BLaER1 treated with 17β-estradiol and CSF1 and Interleukin-3, amounts not matched to agents 10 nM and 100 nM (cell line): ENCODE results near the gene ZNF778.
A peak's percentile ranks its signal among the peaks of the same experiment; 100 is the strongest.

ENCODE experiments used
- H3K27ac ChIP-seq, 11 experiments: shearing (Covaris generic); formaldehyde crosslinking; 2 replicates each; pipeline ENCODE4 v1.8.1; 2022
- H3K27me3 ChIP-seq, 11 experiments: shearing (Covaris generic); formaldehyde crosslinking; 2 replicates each; pipeline ENCODE4 v1.8.1; 2022
- H3K36me3 ChIP-seq, 11 experiments: shearing (Covaris generic); formaldehyde crosslinking; 2 replicates each; pipeline ENCODE4 v1.8.1; 2022
- H3K4me1 ChIP-seq, 10 experiments: shearing (Covaris generic); formaldehyde crosslinking; 2 replicates each; pipeline ENCODE4 v1.8.1; 2022
- H3K4me2 ChIP-seq, 11 experiments: shearing (Covaris generic); formaldehyde crosslinking; 2 replicates each; pipeline ENCODE4 v1.8.1; 2022
- H3K4me3 ChIP-seq, 10 experiments: shearing (Covaris generic); formaldehyde crosslinking; 2 replicates each; pipeline ENCODE4 v1.8.1; 2022
- H3K9ac ChIP-seq, 11 experiments: shearing (Covaris generic); formaldehyde crosslinking; 2 replicates each; pipeline ENCODE4 v1.8.1; 2022
- H3K9me3 ChIP-seq, 11 experiments: shearing (Covaris generic); formaldehyde crosslinking; replicated peaks in 1 of 11; 2 replicates each; pipeline ENCODE4 v1.8.1; 2022
- H4K20me1 ChIP-seq, 11 experiments: shearing (Covaris generic); formaldehyde crosslinking; 2 replicates each; pipeline ENCODE4 v1.8.1; 2022
- Cebpa-rat ChIP-seq, 11 experiments: shearing (Covaris generic); IDR thresholded peaks; 2 replicates each; pipeline ENCODE4 v1.8.1; 2022

ZNF778 gene

DNA sequence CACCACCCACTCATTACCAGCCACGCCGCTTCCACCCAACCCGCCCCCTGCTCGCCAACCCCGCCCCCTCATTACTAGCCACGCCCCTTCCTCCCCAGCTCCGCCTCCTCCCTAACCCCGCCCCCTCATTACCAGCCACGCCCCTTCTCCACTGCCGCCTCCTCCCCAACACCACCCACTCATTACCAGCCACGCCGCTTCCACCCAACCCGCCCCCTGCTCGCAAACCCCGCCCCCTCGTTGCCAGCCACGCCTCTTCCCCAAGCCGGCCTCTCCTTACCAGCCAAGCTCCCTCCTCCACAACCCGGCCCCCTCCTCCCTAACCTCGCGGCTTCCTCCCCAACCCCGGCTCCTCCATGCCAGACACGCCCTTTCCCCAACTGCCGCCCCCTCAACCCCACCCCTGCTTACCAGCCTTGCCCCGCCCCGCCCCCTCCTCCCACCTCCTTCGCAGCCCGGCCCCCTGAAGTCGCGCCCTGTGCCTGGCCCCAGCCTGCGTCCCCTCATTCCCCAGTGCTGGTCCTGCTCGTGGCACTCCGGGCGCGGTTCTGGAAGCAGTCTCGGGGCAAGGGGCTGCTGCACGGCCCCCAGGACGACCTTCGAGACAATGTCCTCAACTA, 24.4 kb upstream of the ZNF778 start:
- peak overlapping the region in 4 of 11 experiments; percentile 31 to 71 (median 61); a peak in 4 of 22 replicates for H3K4me2 ChIP-seq
- H3K27me3 ChIP-seq: peaks cover 0 to 10% (median 0%) of the 10 kb centered on the region in 11 experiments; a peak in 5 of 22 replicates
- no peak for TF ChIP-seq Cebpa-rat (IDR thresholded peaks at IDR 0.05)
- H3K9me3 ChIP-seq: no peaks in the 10 kb centered on the region
- peaks cover 8 to 30% (median 22%) of the 10 kb centered on the region in 10 experiments for H3K4me1 ChIP-seq
- no peak overlapping the region for H3K27ac ChIP-seq
- no peak overlapping the region for H3K4me3 ChIP-seq
- H4K20me1 ChIP-seq: peaks cover 0 to 34% (median 10%) of the 10 kb centered on the region in 11 experiments; a peak in 9 of 22 replicates
- H3K36me3 ChIP-seq: no peaks in the 10 kb centered on the region
- no peak overlapping the region for H3K9ac ChIP-seq

DNA sequence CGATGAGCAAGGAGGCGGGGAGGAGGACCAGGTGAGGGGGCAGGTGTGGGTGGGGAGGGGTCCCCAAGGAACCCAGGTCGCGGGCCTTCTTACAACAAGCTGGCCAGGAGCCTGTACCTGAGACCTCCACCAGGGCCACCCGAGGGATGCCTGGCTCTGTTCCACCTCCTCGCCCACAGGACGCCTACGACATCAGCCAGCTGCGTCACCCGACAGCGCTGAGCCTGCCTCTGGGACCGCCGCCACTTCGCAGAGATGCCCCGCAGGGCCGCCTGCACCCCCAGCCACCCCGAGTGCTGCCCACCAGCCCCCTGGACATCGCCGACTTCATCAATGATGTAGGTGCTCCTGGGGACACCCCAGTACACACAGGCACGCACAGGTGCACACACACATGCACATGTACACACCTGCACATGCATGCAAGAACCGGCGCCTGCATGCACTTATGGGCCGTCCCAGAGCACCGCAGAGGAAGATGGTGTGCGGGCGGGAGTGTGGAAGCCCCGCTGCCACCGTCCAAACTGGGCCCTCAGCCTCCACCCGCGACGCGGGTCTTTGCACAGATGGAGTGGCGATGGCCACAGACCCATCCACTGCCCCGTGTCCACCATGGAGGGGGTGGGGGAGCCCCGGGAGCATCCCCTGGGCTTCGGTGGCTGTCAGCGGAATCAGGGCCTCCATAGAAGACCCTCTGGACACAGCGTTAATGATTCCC, 23.8 kb upstream of the ZNF778 start:
- TF ChIP-seq Cebpa-rat (IDR thresholded peaks at IDR 0.05): no peak
- Histone ChIP-seq H3K4me1 (peaks cover 8 to 30% (median 22%) of the 10 kb centered on the region in 10 experiments), H4K20me1 (peaks cover 0 to 34% (median 10%) of the 10 kb centered on the region in 11 experiments; a peak in 10 of 22 replicates), H3K27me3 (peaks cover 0 to 14% (median 2%) of the 10 kb centered on the region in 11 experiments; a peak in 6 of 22 replicates), H3K36me3 (no peaks in the 10 kb centered on the region), H3K4me2 (peak overlapping the region in 6 of 11 experiments; percentile 4 to 71 (median 49); a peak in 9 of 22 replicates), H3K9ac (no peak overlapping the region), H3K27ac (no peak overlapping the region), H3K4me3 (no peak overlapping the region), H3K9me3 (no peaks in the 10 kb centered on the region)

DNA sequence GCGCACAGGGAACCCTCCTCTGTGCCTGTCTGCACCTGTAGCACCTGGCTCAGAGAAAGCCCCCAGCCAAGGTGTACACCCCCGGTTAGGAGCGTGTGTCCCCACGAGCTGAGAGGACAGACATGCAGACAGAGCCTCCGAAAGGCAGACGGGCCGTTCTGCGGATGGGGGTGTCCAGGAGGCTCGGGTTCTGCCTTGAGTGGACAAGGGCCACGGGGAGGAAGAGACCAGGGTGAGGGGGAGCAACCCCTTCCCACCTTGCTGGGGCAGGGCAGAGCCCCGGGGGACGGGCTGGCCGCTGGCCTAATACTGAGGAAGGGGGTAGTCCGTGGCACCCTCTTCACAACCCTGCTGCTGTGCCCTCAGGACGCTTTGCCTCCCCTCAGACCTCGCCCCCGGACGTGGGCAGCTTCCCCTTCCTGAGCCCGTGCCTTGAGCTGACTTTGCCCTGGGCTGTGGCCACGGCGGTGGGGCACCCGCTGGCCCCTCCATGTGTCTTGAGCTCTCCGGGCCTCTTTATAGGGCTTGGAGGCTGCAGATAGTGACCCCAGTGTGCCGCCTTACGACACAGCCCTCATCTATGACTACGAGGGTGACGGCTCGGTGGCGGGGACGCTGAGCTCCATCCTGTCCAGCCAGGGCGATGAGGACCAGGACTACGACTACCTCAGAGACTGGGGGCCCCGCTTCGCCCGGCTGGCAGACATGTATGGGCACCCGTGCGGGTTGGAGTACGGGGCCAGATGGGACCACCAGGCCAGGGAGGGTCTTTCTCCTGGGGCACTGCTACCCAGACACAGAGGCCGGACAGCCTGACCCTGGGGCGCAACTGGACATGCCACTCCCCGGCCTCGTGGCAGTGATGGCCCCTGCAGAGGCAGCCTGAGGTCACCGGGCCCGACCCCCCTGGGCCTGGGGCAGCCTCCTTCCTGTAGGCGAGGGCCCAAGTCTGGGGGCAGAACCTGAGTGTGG, 22.9 kb upstream of the ZNF778 start:
- TF ChIP-seq Cebpa-rat (IDR thresholded peaks at IDR 0.05): no peak
- Histone ChIP-seq H3K36me3 (no peaks in the 10 kb centered on the region), H3K4me1 (peaks cover 8 to 30% (median 23%) of the 10 kb centered on the region in 10 experiments), H3K27me3 (peaks cover 5 to 23% (median 9%) of the 10 kb centered on the region in 11 experiments; a peak in 21 of 22 replicates), H4K20me1 (peaks cover 0 to 25% (median 10%) of the 10 kb centered on the region in 11 experiments; a peak in 10 of 22 replicates), H3K4me2 (peak overlapping the region in 7 of 11 experiments; percentile 4 to 71 (median 46); a peak in 11 of 22 replicates), H3K27ac (no peak overlapping the region), H3K9ac (peak overlapping the region in 5 of 11 experiments; percentile 8 to 33 (median 15); a peak in 5 of 22 replicates), H3K9me3 (no peaks in the 10 kb centered on the region), H3K4me3 (no peak overlapping the region)

DNA sequence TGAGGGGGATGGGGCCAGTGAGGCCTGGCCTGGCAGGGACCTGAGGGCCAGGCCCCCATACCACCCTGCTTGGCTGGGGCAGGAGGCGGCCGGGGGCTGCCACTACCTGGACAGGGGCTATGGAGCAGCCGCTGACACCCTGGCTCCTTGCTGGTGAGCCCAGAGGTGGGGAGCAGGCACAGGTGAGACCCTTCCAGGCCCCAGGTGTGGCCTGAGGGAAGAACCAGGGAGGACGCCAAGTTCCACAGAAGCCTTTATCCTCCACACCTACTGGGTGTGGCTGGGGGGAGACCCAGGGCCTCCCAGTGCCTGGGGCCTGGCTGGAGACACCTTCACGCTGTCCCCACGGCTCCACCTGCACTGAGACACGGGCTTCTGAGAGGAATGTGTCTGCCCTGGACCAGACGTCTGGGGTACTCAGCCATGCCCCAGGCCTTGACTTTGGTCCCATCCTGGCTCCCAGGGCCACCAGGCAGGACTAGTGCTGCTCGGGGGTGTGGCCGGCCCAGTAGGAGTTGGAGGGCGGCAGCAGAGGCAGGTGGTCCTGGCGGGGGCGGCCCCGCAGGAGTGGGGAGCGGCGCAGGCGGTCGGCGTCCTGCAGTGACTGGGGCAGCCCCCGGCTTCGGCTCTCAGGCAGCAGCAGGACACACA, 21.9 kb upstream of the ZNF778 start:
- Histone ChIP-seq H3K9me3 (no peaks in the 10 kb centered on the region), H3K36me3 (no peaks in the 10 kb centered on the region), H3K27me3 (peaks cover 15 to 31% (median 19%) of the 10 kb centered on the region in 11 experiments), H3K27ac (no peak overlapping the region), H4K20me1 (peaks cover 0 to 15% (median under 1%) of the 10 kb centered on the region in 11 experiments; a peak in 6 of 22 replicates), H3K9ac (peak overlapping the region in 3 of 11 experiments; percentile 5 to 42 (median 33); a peak in 1 of 22 replicates), H3K4me3 (no peak overlapping the region), H3K4me2 (no peak overlapping the region), H3K4me1 (peaks cover 8 to 39% (median 28%) of the 10 kb centered on the region in 10 experiments)
- TF ChIP-seq Cebpa-rat (IDR thresholded peaks at IDR 0.05): no peak

DNA sequence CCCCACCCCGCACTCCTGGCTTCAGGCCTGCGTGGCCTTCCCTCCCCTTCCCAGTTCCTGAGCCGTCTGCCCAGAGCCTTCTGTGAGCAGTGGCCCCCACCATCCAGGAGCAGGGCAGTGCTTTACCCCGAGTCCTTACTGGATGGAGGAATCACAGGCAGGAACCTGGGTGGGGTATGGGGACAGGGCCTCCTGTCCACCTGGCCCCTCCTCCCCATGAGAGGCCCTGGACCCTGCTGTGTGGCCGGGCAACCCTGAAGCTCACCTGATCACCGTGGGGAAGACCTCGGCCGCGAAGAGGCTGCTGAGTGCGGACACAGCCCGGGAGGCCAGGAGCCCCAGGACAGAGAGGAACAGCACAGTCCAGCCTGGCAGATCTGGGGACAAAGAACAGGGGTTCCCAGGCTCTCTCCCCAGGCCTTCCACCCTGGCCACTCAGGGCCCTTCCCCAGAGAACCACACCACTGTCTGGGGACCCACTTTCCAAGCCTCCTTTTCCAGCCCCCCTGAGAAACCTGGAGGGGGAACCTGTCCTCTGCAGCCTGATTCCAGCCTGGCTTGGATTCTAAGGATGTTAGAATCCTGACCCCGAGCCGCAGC, 20.4 kb upstream of the ZNF778 start:
- H4K20me1 ChIP-seq: peaks cover 0 to 6% (median 0%) of the 10 kb centered on the region in 11 experiments; a peak in 2 of 22 replicates
- no peak overlapping the region for H3K27ac ChIP-seq
- peaks cover 0 to 3% (median 0%) of the 10 kb centered on the region in 11 experiments; a peak in 4 of 22 replicates for H3K9me3 ChIP-seq
- no peak overlapping the region for H3K4me2 ChIP-seq
- H3K4me3 ChIP-seq: no peak overlapping the region
- TF ChIP-seq Cebpa-rat (IDR thresholded peaks at IDR 0.05): no peak
- peaks cover 0 to 33% (median 21%) of the 10 kb centered on the region in 10 experiments; a peak in 14 of 20 replicates for H3K4me1 ChIP-seq
- H3K36me3 ChIP-seq: no peaks in the 10 kb centered on the region
- no peak overlapping the region for H3K9ac ChIP-seq
- peaks cover 27 to 37% (median 32%) of the 10 kb centered on the region in 11 experiments for H3K27me3 ChIP-seq

DNA sequence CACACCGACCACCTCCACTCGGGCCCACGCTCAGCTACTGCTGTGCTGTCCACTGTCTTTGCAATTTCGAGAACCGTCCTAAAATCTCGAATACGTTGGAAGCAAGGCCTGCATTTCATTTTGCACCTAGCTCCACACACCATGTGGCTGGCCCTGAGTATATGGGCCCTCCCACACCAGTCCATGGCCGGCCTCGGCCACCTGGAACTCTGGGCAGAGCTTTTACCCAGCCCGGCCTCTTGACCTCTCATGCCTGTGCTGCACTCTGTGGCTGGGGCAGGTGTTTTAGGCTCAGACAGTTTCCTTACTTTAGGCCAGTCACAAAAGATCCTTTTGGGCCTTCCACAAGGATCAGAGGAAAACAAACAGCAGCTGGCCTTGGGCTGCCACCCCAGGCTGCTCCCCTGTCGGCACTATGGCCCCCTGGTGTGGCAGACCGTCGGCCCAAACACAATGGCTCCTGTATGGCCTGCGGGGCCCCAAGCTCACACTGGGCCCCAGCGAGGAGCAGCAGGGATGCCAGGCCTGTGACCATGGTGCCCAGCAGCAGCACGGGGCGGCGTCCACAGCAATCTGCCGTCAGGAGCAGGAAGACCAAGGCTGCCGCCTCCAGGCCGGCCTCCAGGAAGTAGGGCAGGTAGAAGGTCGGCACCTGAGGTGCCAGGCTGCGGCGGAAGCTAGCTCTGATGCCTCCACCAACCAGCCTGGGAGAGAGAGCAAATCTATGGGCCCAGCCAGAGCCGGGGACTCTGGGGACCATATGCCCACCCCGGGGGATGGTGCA, 19.7 kb upstream of the ZNF778 start:
- H3K27me3 ChIP-seq: peaks cover 34 to 44% (median 39%) of the 10 kb centered on the region in 11 experiments
- peaks cover 0 to 6% (median 0%) of the 10 kb centered on the region in 11 experiments; a peak in 2 of 22 replicates for H4K20me1 ChIP-seq
- H3K4me2 ChIP-seq: no peak overlapping the region
- peaks cover 5 to 10% (median 6%) of the 10 kb centered on the region in 11 experiments; a peak in 19 of 22 replicates for H3K9me3 ChIP-seq
- H3K4me3 ChIP-seq: no peak overlapping the region
- no peak for TF ChIP-seq Cebpa-rat (IDR thresholded peaks at IDR 0.05)
- peaks cover 0 to 33% (median 21%) of the 10 kb centered on the region in 10 experiments; a peak in 14 of 20 replicates for H3K4me1 ChIP-seq
- no peaks in the 10 kb centered on the region for H3K36me3 ChIP-seq
- H3K9ac ChIP-seq: no peak overlapping the region
- no peak overlapping the region for H3K27ac ChIP-seq
